Stimulated activated CD4-positive, alpha-beta T cell treated with anti-CD3 and anti-CD28 coated beads, Interleukin-4, amount 100 ng/mL, for 48 hours (primary cell): ENCODE data around the gene FBXW2.
"Not testable (repeated sequence)": the region's sequence is repeated elsewhere in the genome, so short reads cannot be mapped to it uniquely, and the experiment has no call there.

Experiments
- DNase-seq, 2 donors: peaks; one replicate each; pipeline ENCODE4 v3.0.0-alpha.2; 2020; ENCODE audit warnings: low read depth in 2 of 2

The FBXW2 gene

GRCh38 chr9:120792898-120793765, at the start of gene FBXW2:
FBXW2 (minus strand) TSS chr9:120793416; CDS start chr9:120788258, 5,158 bp downstream.
- peak; percentile 87 to 91 for DNase-seq

- no peak for DNase-seq
Measured at GRCh38 chr9:120841930-120842684, 48.9 kb upstream of the FBXW2 start.

- DNase-seq: no peak
Measured at GRCh38 chr9:120839146-120839545, 45.9 kb upstream of the FBXW2 start.

GRCh38 chr9:120837921-120838320, 44.7 kb upstream of the FBXW2 start:
- DNase-seq: no peak

GRCh38 chr9:120833325-120833724, 40.1 kb upstream of the FBXW2 start:
- no peak for DNase-seq

- DNase-seq: no peak
Measured at GRCh38 chr9:120832807-120833206, 39.6 kb upstream of the FBXW2 start.

GRCh38 chr9:120830865-120831264, 37.6 kb upstream of the FBXW2 start:
- DNase-seq: no peak

- DNase-seq: no peak
Measured at GRCh38 chr9:120830151-120830550, 36.9 kb upstream of the FBXW2 start.

GRCh38 chr9:120829650-120830049, 36.4 kb upstream of the FBXW2 start:
- no peak for DNase-seq

- no peak for DNase-seq
Measured at GRCh38 chr9:120820095-120820494, 26.9 kb upstream of the FBXW2 start.

GRCh38 chr9:120818595-120818994, 25.4 kb upstream of the FBXW2 start:
- DNase-seq: no peak

- no peak for DNase-seq
Measured at GRCh38 chr9:120815075-120815474, 21.9 kb upstream of the FBXW2 start.

- no peak for DNase-seq
Measured at GRCh38 chr9:120808931-120809330, 15.7 kb upstream of the FBXW2 start.

- DNase-seq: no peak
Measured at GRCh38 chr9:120807607-120808379, 14.6 kb upstream of the FBXW2 start.

GRCh38 chr9:120804784-120805363, 11.7 kb upstream of the FBXW2 start:
- not testable (repeated sequence) for DNase-seq

- no peak for DNase-seq
Measured at GRCh38 chr9:120801441-120801840, 8.2 kb upstream of the FBXW2 start.

- no peak for DNase-seq
Measured at GRCh38 chr9:120791161-120791560, 2.1 kb downstream of the FBXW2 start.

GRCh38 chr9:120787933-120788332, 5.3 kb downstream of the FBXW2 start:
- no peak for DNase-seq

- no peak for DNase-seq
Measured at GRCh38 chr9:120783602-120784047, 9.6 kb downstream of the FBXW2 start.

- DNase-seq: no peak
Measured at GRCh38 chr9:120781236-120781635, 12.0 kb downstream of the FBXW2 start.

- DNase-seq: no peak
Measured at GRCh38 chr9:120780367-120780766, 12.8 kb downstream of the FBXW2 start.

GRCh38 chr9:120779227-120779626, 14.0 kb downstream of the FBXW2 start:
- no peak for DNase-seq
